ENCODE data around the gene OS9. TPM values are rescaled to one million over a fixed set of nuclear protein-coding genes. Genes with fewer than 3 reads are reported as not detected.

OS9 gene
- total RNA-seq, 6 donors from 2014 or later, result 171 to 305 (median 278) TPM

GRCh38 chr12:57755194-57755453 is 61.2 kb downstream of the OS9 start:
- H3K9me3 ChIP-seq, result no peaks in the 10 kb centered on the region
- H3K4me1 ChIP-seq, result peaks cover 22 to 56% (median 48%) of the 10 kb centered on the region in 4 donors
- DNase-seq, result no peak
- no peaks in the 10 kb centered on the region for H3K27me3 ChIP-seq
- no peak for TF ChIP-seq POLR2AphosphoS5 (IDR thresholded peaks at IDR 0.05)
- TF ChIP-seq POLR2A (IDR thresholded peaks at IDR 0.05), result no peak
- no peak for TF ChIP-seq EP300 (IDR thresholded peaks at IDR 0.05)
- no peak for TF ChIP-seq CTCF (IDR thresholded peaks at IDR 0.05)
- H3K36me3 ChIP-seq, result peaks cover 0 to 20% (median 15%) of the 10 kb centered on the region in 4 donors
- no peak for ATAC-seq (ENCODE audit: low FRiP score in 2 of 2)
- peak overlapping the region; percentile 81 to 91 (median 82) for H3K27ac ChIP-seq
- 0% methylated on average over 3 of the region's 34 CpGs; no CpG with 5 or more reads in 1 of the 2 donors for WGBS, 2 donors
- H3K4me3 ChIP-seq, result peak overlapping the region; percentile 53 to 90 (median 86)

- Histone ChIP-seq H3K4me1 (peaks cover 22 to 51% (median 47%) of the 10 kb centered on the region in 4 donors), H3K4me3 (peak overlapping the region; percentile 53 to 90 (median 86)), H3K36me3 (peaks cover 0 to 16% (median 12%) of the 10 kb centered on the region in 4 donors), H3K27ac (peak overlapping the region; percentile 81 to 91 (median 82)), H3K27me3 (no peaks in the 10 kb centered on the region), H3K9me3 (no peaks in the 10 kb centered on the region)
- TF ChIP-seq EP300 (IDR thresholded peaks at IDR 0.05) (no peak), POLR2A (IDR thresholded peaks at IDR 0.05) (peak in 1 of 4 donors; percentile 49), POLR2AphosphoS5 (IDR thresholded peaks at IDR 0.05) (no peak), CTCF (IDR thresholded peaks at IDR 0.05) (peak in 2 of 6 experiments; percentile 7 to 24)
- 3 to 9% methylated on average over 4 to 33 of the region's 76 CpGs for WGBS, 2 donors
- ATAC-seq (ENCODE audit: low FRiP score in 2 of 2) (no peak), DNase-seq (peak; percentile 48 to 90)
Observed at GRCh38 chr12:57755454-57756372, 61.8 kb downstream of the OS9 start.

- TF ChIP-seq EP300 (IDR thresholded peaks at IDR 0.05) (no peak), CTCF (IDR thresholded peaks at IDR 0.05) (peak; percentile 54 to 73 (median 61)), POLR2AphosphoS5 (IDR thresholded peaks at IDR 0.05) (no peak)
- Histone ChIP-seq H3K4me1 (peaks cover 15 to 42% (median 38%) of the 10 kb centered on the region in 4 donors), H3K27ac (peak overlapping the region in 1 of 4 donors; percentile 91), H3K9me3 (no peaks in the 10 kb centered on the region), H3K4me3 (peak overlapping the region in 3 of 4 donors; percentile 84 to 90 (median 87)), H3K36me3 (peaks cover 0 to 16% (median 12%) of the 10 kb centered on the region in 4 donors), H3K27me3 (no peaks in the 10 kb centered on the region)
- no peak for ATAC-seq (ENCODE audit: low FRiP score in 2 of 2)
- DNase-seq, result peak; percentile 61 to 82
- 48 to 68% methylated on average over 21 to 22 of the region's 22 CpGs for WGBS, 2 donors
Observed at GRCh38 chr12:57756406-57757341, 62.7 kb downstream of the OS9 start.

- H3K4me1 ChIP-seq, result peaks cover 13 to 36% (median 34%) of the 10 kb centered on the region in 4 donors
- WGBS, 2 donors, result 95 to 96% methylated on average over 3 to 4 of the region's 4 CpGs
- TF ChIP-seq POLR2A (IDR thresholded peaks at IDR 0.05), result no peak
- no peak for TF ChIP-seq EP300 (IDR thresholded peaks at IDR 0.05)
- TF ChIP-seq POLR2AphosphoS5 (IDR thresholded peaks at IDR 0.05), result no peak
- TF ChIP-seq CTCF (IDR thresholded peaks at IDR 0.05), result no peak
- peaks cover 0 to 16% (median 12%) of the 10 kb centered on the region in 4 donors for H3K36me3 ChIP-seq
- no peaks in the 10 kb centered on the region for H3K27me3 ChIP-seq
- H3K27ac ChIP-seq, result no peak overlapping the region
- H3K4me3 ChIP-seq, result no peak overlapping the region
- no peaks in the 10 kb centered on the region for H3K9me3 ChIP-seq
- no peak for ATAC-seq (ENCODE audit: low FRiP score in 2 of 2)
- no peak for DNase-seq
Observed at GRCh38 chr12:57757771-57758170, 63.8 kb downstream of the OS9 start.
